Stimulated activated naive CD4-positive, alpha-beta T cell (primary cell): Measurements from ENCODE around the gene DUSP14.
A peak's percentile ranks its signal among the peaks of the same experiment; 100 is the strongest.
"Not testable (repeated sequence)": the region's sequence is repeated elsewhere in the genome, so short reads cannot be mapped to it uniquely, and the experiment has no call there.

Experiments
- DNase-seq, 6 experiments: peaks; one replicate each; lab custom pipeline; 2025; lab: John Stamatoyannopoulos, UW

Gene DUSP14

DNA sequence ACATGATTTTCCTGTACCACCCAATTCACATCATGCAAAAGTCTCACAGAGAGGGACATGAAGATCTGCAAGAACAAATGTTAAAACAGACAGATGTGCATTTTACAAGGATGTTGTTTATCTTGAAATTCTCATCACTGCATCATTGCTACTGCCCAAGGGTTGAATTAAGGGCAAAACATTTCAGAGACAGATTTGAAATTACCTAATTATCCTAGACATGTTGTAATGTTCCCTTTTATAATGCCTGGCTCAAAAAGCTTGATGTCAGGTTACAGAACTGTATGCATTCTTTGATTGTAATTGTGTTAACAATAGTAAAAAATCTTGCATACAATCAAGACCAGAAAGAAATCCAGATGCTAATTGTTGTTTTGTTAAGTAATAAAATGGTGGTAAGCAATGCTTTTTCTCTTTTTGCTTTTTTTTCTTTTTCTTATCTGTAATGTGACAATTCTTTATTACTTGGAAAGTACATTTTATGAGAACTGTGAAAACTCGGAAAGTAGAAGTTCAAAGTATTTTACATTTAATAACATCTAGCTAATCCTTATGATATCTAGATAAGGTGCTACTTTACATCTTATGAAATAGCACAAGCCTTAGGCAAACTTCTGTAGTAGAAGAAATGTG, 3.6 kb upstream of the DUSP14 start:
- no peak for DNase-seq

DNA sequence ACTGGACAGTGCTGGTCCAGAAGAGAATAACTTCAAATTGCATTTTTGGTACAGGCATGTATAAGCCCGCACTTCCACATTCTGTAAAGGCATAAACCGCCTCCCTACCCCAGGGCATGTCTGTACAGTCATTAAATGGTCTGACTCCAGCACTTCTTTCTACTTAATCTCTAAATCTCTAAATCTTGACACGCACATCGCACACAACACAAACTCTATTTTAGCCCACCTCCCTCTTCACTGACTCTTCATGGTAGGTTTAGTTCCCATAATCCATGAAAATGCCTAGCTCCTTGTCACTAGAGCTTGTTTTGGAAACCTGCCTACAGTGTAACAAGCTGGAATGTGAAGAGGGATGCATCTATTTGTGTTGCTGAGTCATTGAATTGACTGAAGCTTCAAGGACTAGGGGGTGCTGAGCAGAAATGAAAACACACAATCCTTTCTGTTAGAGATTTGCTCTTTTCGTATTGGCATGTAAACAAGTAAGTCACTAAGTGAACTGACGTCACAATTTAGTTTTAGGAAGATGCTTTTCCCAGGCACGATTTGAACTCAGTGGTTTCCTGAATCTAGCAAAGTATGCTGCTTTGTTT, 1.6 kb upstream of the DUSP14 start:
- peak in 1 of 6 experiments; percentile 11 for DNase-seq

DNA sequence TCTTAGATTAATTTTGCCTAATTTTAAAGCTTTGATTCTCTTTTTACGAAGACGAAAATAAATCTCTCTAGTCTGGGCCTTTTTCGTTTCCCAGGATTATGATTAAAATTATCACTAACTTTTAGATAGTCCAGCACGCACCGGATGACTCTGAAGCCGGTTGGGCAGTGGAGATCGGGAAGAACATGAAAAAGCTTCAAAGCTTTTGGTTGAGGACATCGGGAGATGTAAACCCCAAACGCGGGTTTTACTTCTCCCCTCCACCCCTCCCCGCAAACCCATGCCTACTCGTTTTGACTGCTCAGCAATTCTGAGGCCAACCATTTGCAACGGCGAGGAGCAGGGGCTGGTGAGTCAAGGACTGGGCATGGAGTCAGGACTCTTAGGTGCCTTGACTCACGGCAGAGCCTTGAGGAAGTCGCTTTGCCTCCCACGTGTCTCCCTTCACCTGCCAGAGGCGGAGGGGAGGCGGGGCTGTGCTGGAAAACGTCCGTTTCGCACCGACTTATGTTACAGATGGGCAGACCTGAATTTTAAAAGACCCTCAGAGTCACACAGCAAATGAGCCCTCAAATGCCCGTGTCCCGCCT, 989 bp upstream of the DUSP14 start:
- DNase-seq, result peak in 5 of 6 experiments; percentile 8 to 74 (median 51)

DNA sequence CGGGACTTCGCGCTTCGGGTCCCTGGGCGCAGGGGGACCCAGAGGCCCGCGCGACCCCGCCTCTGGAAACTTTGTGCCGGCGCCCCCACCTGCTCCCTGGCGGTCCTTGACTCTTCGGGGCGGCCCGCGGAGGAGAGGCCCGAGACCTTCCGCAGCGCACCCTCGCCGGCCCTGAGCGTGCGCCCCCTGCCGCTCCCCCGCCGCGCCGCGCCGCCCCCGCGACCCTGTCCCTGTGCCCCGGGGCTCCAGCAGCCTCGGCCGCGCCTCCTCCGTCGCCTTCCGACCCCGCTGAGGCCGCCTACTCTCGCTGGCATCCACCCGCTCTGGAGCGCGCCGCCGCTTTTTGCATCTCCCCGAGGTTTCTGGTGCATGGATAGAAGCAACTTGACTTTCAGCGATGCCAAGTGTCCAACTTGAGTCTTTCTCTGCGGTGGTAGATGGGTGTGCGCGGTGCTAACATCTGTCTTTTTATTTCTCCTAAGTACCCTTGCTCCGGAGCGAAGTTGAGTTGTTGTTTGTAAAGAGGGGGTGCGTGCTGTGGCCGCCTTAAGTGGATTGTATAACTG, 414 bp downstream of the DUSP14 start:
- DNase-seq, result peak; percentile 62 to 76 (median 68)

DNA sequence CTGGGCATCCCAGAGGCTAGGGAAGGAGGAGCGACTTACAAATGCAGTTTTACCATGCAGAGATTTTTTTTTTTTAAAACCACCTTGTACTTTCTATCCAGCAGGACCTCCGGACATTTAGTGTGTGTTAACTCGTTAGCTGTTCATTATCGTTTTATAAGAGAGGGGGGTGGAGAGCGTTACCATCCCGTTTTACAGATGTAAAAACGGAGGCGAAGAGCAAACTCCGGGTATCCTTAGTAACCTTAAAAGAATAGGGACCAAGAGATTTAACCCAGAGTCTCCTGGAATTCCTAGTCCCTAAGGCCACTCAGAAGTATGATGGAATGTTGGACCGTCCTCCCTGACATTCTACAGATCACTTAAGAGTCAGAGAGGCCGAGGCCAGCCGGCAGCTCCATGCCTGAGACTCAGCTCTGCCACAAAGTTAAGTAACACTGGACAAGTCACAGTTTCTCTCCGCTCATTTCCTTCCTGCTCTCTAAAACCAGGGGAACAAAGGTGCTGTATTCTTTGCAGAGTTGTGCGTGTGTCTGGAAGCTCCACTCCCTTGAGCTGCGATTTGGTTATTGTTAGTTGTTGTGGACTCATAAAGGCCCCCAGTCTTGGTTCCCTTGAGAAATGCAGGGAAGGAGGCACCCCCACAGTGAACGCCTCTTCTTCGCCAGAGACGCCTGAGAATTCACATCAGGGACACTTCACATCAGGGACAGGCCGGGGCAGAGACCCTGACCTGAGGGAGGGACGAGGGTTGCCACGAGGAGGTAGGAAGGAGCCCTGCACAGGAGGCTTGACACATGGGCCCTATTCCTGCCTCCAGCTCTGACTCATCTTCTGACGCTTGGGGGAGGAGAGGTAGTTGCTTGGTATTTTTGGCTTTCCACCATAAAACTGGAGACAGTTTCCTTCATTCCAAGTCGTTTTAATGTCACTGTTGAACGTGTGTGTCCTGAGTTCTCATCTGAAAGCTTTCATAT, 1.2 kb downstream of the DUSP14 start:
- no peak for DNase-seq

DNA sequence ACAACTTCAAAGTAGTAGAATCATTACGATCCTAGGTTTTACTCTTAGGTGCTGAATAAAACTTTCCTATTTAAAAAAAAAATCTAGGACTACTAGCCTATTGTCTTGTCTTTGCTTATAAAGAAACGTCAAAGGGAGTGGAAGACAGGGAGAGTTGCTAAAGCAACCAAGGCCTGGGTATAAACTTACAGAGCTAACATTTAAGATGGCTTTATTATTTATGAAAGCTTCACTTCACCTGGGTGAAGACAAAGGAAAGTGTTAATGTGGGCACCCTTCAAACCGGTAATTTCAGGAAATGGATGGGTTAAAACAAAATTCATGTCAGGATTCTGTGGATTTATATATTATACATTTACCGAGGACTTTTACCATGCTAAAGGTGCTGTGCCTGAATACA, 2.5 kb downstream of the DUSP14 start:
- no peak for DNase-seq

DNA sequence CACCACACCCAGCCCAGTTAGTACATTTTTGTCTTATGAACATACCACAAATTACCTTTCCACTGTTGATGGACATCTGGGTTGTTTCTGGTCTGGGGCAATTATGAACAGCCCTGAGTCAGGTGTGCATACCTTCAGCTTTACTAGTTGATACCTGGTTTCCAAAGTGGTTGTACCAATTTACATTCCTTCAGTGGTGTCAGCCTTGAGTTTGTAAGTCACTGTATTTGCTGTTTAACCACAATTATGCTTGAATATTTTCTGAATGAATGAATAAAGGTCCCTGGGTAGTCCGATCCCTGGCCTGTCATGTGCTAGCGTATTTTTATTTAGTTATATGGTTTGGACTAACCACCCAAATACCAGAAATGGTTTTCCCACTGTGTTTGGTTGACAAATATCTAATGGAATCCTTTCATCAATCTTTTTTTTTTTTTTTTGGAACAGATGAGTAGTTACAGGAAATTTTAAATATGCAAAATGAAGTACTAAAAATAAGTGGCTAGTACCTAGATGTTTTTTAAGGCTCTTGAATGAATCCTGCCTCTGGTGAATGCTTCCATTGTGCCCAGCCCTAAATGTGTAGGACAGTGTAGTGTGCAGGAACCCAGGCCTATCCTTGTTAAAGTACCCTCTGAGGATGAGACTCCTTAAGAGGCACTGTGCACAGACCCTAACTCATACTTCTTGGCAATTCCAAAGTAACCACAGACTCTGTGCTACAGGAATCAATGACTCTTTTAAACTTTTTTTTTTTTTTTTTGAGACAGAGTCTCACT, 3.7 kb downstream of the DUSP14 start:
- no peak for DNase-seq

DNA sequence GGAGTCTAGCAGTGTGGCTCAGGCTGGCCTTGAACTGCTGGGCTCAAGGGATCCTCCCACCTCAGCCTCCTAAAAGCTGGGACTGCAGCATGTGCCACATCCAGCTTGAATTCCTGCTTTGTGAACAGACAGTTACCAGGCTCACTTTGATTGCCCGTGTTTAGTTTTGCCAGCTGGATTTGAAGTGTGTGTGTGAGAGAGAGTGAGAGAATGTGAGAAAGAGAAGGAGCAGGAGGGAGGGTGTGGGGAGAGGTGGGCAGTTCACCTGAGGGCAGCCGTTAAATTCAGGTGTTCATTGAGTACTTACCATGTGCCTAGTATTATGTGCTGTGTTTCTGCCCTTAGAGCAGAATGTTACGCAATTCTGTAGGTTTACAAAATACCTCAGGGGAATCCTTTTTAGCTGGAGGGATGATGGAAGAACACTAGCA, 4.7 kb downstream of the DUSP14 start:
- no peak for DNase-seq

DNA sequence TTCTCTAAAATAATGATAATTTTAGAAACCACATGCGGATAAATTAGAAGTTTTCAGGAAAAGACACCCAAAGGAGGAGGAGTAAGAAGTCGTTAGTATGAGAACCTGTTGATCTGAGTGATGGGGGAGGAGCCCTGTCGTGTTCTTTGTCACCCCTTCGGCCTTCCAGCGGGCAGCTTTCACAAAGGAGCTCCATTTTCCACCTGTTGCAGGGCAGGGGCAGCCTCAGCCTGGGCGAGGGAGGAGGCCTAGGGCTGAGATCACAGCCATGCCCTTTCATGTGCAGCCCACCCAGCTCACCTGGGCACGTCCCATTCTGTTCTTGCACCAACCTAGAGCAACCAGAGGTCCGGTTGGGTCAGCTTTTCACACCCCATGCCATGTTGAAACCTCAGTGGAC, 5.3 kb downstream of the DUSP14 start:
- DNase-seq, result no peak

DNA sequence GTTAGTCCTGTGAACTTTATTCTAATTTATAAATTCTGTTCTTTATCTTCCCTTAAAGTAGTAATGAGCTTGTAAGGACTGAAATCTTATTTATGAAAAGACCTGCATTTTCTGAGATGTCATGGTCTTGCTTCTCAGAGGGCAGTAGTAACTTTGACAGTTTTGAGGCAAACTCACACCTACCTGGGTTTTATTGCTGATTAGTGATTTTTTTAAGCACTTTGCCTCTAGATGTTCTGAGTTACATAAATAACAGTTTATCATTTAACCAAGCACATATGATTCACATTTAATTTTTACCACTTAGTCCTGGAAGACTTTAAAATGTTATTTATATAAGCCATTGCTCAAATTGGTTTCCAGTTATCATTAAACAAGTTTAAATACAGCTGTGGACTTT, 10.7 kb downstream of the DUSP14 start:
- DNase-seq, result no peak

DNA sequence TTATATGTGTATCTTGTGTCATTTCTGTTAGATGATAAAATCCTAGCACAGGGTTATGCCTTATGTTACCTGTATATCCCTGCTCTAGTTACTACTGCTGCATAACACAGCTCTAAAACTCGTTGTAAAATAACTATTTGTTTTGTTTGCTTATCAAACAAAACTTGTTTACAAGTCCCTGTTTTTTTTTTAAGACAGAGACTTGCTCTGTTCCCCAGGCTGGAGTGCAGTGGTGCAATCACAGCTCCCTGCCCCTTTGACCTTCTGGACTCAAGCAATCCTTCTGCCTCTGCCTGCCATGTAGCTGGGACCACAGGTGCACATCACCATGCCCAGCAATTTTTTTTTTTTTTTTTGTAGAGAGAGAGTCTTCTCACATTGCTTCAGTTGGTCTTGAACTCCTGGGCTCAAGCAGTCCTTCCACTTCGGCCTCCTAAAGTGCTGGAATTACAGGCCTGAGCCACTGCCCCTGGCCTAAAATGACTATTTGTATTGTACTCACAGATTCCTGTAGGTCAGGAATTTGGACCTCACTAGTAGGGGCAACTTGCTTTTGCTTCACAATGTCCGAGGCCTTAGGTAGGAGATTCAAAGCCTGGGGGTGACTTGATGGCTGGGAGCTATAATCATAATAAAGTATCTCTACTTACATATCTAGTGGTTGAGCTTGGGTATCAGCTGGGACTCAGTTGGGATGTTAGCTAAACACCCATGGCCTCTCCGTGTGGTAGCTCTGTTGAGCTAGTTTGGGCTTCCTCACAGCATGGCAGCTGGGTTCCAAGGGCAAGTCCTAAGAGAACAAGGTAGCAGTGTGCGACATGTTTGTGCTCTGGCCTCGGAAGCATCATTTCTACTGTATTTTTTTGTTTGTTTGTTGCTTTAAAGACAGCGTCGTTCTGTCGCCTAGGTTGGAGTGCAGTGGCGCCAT, 12.6 kb downstream of the DUSP14 start:
- DNase-seq, result no peak

DNA sequence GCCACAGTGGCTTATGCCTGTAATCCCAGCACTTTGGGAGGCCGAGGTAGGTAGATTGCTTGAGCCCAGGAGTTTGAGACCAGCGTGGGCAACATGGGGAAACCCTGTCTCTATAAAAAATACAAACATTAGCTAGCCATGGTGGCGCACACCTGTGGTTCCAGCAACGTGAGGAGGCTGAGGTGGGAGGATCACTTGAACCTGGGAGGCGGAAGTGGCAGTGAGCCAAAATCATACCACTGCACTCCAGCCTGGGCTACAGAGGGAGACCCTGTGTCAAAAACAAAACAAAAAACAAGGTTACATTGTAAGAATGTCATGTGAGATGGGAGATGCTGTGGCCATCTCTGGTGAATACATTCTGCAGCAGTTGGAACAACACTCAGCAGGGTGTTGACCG, 13.5 kb downstream of the DUSP14 start:
- no peak for DNase-seq

DNA sequence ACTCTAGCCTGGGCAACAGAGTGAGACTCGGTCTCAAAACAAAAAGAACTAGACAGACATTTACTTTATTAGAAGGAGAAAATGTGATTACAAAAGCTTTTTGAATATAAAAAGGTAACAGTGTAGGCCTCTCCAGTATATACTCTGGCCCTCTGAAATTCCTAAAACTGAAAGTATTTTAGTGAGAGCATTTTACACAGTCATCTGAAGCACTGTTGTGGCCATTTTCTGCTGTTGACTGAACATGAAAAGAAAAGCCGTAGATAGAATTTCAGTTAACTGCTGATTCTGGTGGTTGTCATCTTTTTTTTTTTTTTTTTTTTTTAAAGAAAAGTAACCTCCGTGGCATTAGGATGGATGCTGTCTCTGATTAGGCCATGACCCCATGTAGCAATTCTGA, 15.6 kb downstream of the DUSP14 start:
- DNase-seq, result no peak

DNA sequence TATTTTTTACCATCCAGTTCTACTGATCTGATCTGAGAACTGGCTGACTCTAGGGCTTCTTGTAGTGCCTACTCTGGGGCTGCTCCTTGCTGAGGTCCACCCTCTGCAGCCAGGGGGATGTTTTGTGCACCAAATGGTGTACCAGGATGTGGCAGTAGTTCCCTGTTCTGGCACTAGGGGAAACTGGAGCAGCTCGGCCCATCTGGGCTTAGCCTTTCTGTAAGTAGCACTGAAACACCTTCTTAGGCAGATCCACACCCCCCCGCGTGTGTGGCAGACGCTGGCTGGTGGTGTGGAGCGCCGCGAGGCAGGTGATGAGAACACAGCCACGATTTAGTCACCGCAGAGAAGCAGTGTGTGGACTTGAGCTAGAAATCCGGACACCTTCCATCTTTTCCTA, 17.0 kb downstream of the DUSP14 start:
- DNase-seq, result no peak

DNA sequence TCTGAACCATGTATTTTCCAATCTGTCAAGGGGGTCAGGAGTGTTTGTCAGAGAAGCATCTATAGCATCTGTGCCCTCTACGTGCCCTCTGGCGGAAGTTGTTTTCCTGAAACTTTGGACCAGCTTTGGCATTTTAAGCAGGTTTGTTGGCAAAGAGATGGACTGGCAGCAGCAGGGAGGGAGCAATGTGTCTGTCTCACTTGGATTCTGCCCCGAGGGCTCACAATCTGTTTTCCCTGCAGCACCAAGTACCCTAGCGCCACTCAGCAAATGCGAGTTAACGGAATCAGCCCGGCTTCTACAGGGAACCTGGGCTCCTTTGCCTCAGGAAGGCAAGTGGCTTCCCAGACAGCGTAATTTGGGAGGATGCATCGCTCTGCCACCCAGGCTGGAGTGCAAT, 17.4 kb downstream of the DUSP14 start:
- DNase-seq, result no peak

DNA sequence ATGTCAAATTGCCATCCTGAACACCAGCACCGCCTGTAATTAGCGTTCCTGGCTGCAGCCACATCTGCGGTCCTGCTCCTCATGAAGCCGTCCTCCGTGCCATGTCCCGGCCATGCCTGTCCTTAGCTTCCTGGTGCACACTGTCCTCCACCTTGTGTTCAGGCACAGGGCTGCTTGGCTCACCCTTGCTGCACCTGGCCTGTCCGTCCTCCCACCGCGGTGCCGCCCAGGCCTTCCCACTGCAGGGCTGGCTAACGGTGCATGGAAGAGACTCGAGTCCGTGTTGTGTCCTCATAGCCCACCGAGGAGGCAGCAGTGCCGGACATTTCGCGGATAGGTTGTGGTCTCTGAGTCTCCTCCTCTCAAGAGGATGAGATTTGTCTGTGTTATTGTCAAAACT, 20.4 kb downstream of the DUSP14 start:
- DNase-seq, result no peak

DNA sequence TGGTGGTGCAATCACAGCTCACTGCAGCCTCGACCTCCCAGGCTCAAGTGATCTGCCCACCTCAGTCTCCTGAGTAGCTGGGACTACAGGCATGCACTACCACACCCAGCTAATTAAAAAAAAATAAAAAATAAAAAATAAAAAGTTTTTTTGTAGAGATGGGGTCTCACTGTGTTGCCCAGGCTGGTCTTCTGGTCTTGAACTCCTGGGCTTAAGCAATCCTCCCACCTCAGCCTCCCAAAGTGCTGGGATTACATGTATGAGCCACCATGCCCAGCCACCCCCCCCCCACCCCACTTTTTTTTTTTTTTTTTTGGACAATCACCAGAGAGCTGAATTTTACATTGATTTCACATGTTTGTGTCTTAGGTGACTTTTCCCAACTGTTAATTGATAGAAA, 22.0 kb downstream of the DUSP14 start:
- not testable (repeated sequence) for DNase-seq

DNA sequence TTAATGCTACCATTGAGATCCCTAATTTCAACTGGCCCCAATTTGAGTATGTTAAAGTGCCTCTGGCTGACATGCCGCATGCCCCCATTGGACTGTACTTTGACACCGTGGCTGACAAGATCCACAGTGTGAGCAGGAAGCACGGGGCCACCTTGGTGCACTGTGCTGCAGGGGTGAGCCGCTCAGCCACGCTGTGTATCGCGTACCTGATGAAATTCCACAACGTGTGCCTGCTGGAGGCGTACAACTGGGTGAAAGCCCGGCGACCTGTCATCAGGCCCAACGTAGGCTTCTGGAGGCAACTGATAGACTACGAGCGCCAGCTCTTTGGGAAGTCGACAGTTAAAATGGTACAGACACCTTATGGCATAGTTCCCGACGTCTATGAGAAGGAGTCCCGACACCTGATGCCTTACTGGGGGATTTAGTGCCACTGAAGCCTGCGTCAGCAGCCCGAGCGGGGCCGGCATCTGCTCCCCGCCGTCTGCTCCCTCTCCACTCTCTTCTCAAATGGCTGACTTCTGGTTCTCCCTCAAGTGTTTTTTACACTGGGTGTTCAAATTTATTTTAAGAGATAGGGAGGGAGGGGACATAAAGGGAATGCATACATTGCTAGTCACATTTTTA, 22.9 kb downstream of the DUSP14 start:
- DNase-seq, result no peak

DNA sequence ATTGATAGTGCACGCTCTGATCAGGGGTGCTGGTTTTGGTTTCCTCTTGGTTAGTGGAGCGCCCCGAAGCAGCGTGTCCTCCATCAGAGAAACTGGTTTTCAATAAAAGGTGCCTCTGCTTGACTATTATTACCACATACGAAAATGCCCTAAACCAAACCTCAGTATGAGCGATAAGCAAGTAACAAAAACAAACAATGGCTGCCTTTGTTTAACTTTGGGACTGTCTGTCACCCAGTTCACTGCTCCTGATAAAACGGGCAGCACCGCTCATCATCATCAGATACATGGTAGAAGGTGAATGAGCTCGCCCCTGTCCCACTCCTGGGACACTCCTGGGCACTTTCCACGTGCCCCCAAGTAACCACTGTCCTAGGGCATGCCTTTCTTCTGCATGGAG, 24.0 kb downstream of the DUSP14 start:
- no peak for DNase-seq

DNA sequence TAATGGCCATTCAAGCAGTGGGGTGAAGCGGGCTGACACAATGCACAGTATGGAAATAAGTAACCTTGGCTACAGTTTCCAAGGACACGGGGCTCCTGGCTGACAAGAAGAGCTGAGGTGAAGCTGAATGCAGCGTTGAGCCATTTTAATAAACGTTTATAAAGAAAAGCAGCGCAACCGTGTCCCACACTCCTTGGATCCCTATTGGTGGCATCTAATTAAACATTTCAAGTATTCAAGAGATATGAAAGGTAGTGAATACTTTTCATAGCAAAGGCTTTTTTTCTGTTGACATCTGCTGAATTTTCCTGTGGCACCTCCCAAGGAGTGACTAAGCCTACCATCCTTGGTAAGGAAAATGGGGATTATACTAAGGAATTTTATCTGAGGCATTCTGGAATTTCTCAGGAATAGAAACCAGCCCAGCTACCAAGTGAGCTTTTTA, 26.5 kb downstream of the DUSP14 start:
- DNase-seq, result no peak
